ENCODE measurements around the gene ANKRD40CL. TPM values are rescaled to one million over a fixed set of nuclear protein-coding genes. Genes with fewer than 3 reads are reported as not detected.
A peak's percentile ranks its signal among the peaks of the same experiment; 100 is the strongest.

ANKRD40CL gene
- total RNA-seq, 2 donors from 2014 or later, result not detected

- Histone ChIP-seq H3K4me3 (no peak overlapping the region), H3K36me3 (no peaks in the 10 kb centered on the region), H3K4me1 (peaks cover 0 to 10% of the 10 kb centered on the region in 2 donors), H3K27ac (no peak overlapping the region), H3K9me3 (no peaks in the 10 kb centered on the region), H3K27me3 (no peaks in the 10 kb centered on the region)
- TF ChIP-seq, protein P1, sequence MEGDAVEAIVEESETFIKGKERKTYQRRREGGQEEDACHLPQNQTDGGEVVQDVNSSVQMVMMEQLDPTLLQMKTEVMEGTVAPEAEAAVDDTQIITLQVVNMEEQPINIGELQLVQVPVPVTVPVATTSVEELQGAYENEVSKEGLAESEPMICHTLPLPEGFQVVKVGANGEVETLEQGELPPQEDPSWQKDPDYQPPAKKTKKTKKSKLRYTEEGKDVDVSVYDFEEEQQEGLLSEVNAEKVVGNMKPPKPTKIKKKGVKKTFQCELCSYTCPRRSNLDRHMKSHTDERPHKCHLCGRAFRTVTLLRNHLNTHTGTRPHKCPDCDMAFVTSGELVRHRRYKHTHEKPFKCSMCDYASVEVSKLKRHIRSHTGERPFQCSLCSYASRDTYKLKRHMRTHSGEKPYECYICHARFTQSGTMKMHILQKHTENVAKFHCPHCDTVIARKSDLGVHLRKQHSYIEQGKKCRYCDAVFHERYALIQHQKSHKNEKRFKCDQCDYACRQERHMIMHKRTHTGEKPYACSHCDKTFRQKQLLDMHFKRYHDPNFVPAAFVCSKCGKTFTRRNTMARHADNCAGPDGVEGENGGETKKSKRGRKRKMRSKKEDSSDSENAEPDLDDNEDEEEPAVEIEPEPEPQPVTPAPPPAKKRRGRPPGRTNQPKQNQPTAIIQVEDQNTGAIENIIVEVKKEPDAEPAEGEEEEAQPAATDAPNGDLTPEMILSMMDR (IDR thresholded peaks at IDR 0.05), result no peak
- DNase-seq (ENCODE audit: low spot score), result no peak
These were observed 17.8 kb upstream of the ANKRD40CL start for GRCh38 chr17:50785126-50785525.

- Histone ChIP-seq H3K36me3 (no peaks in the 10 kb centered on the region), H3K4me3 (no peak overlapping the region), H3K4me1 (peaks cover 0 to 10% of the 10 kb centered on the region in 2 donors), H3K27ac (no peak overlapping the region), H3K9me3 (no peaks in the 10 kb centered on the region), H3K27me3 (no peaks in the 10 kb centered on the region)
- TF ChIP-seq, protein P1 (IDR thresholded peaks at IDR 0.05), result no peak
- DNase-seq (ENCODE audit: low spot score), result no peak
These were observed 16.6 kb upstream of the ANKRD40CL start for GRCh38 chr17:50783905-50784304.

- H3K9me3 ChIP-seq, result no peaks in the 10 kb centered on the region
- no peaks in the 10 kb centered on the region for H3K27me3 ChIP-seq
- peaks cover 0 to 10% of the 10 kb centered on the region in 2 donors for H3K4me1 ChIP-seq
- no peak overlapping the region for H3K4me3 ChIP-seq
- H3K36me3 ChIP-seq, result no peaks in the 10 kb centered on the region
- TF ChIP-seq, protein P1 (IDR thresholded peaks at IDR 0.05), result peak; percentile 94 to 97
- peak; percentile 92 for DNase-seq (ENCODE audit: low spot score)
- no peak overlapping the region for H3K27ac ChIP-seq
These were observed 15.9 kb upstream of the ANKRD40CL start for GRCh38 chr17:50783193-50783660.

DNA sequence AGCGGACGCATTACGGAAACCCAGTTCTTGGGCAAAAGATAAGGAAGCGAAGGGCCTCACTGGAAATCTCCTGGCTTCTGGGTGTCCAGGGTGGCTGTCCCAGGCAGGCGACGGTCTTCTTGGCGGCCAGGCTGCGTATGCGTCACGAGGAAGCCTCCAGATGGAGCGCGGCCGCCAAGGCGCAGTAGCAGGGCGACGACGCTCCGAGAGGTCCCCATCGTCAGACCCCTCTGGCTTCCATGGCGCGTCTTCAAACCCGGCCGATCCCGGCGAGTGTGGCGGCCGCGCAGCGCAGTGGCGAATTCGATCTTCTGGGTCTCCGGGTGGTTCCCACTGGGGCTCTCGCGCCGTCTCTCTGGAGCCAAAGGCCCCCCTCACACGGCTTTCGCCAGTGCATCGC lies 13.8 kb upstream of the ANKRD40CL start:
- Histone ChIP-seq H3K36me3 (no peaks in the 10 kb centered on the region), H3K9me3 (no peaks in the 10 kb centered on the region), H3K4me3 (peak overlapping the region in 1 of 2 donors; percentile 27), H3K27ac (no peak overlapping the region), H3K4me1 (peaks cover 0 to 6% of the 10 kb centered on the region in 2 donors), H3K27me3 (no peaks in the 10 kb centered on the region)
- no peak for DNase-seq (ENCODE audit: low spot score)
- TF ChIP-seq, protein P1 (IDR thresholded peaks at IDR 0.05), result no peak

DNA sequence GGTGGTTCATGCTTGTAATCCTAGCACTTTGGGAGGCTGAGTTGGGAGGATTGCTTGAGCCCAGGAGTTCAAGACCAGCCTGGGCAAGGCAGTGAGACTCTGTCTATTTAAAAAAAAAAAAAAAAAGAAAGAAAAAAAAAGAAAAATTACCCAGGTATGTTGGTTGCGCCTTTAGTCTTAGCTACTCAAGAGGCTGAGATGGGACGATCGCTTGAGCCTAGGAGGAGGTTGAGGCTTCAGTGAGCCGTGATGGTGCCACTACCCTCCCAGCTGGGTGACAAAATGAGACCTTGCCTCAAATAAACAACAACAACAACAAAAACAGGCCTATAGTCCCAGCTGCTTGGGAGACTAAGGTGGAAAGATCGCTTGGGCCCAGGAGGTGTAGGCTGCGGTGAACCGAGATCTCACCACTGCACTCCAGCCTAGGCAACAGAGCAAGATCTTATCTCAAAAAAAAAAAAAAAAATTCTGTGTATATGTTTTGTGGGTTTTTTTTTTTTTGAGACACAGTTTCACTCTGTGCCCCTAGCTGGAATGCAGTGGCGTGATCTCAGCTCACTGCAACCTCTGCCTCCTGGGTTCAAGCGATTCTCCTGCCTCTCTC lies 12.5 kb upstream of the ANKRD40CL start:
- Histone ChIP-seq H3K36me3 (no peaks in the 10 kb centered on the region), H3K4me3 (no peak overlapping the region), H3K27me3 (no peaks in the 10 kb centered on the region), H3K4me1 (no peaks in the 10 kb centered on the region), H3K9me3 (no peaks in the 10 kb centered on the region), H3K27ac (no peak overlapping the region)
- TF ChIP-seq, protein P1 (IDR thresholded peaks at IDR 0.05), result no peak
- DNase-seq (ENCODE audit: low spot score), result no peak

DNA sequence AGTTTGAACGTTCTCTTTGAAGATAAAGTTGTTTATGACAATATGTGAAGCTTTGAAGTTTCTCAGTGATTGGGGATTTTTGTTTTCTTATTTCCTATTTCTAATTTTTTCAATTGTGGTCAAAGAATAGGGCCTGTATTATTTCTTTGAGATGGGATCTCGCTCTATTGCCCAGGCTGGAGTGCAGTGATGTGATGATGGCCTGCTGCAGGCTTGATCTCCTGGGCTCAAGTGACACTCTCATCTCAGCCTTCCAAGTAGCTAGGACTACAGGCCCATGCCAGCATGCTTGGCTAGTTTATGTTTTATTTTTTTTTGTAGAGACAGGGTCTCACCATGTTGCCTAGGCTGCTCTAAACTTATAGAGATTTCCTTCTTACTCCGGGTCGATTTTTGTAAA lies 11.7 kb upstream of the ANKRD40CL start:
- TF ChIP-seq, protein P1 (IDR thresholded peaks at IDR 0.05), result no peak
- Histone ChIP-seq H3K36me3 (no peaks in the 10 kb centered on the region), H3K4me1 (no peaks in the 10 kb centered on the region), H3K9me3 (no peaks in the 10 kb centered on the region), H3K4me3 (no peak overlapping the region), H3K27me3 (no peaks in the 10 kb centered on the region), H3K27ac (no peak overlapping the region)
- DNase-seq (ENCODE audit: low spot score), result no peak

Data from right atrium auricular region (tissue), 2 donors.